Pancreas (tissue), 10 donors: Measurements from ENCODE around the gene MIB2. TPM values are rescaled to one million over a fixed set of nuclear protein-coding genes. Genes with fewer than 3 reads are reported as not detected.
"Not testable (repeated sequence)": the region's sequence is repeated elsewhere in the genome, so short reads cannot be mapped to it uniquely, and the experiment has no call there.

Experiments used
- ATAC-seq, 4 donors: fragments of 200-7000 bp; cut with Tn5 transposase; one replicate each; pipeline versions ENCODE4 v1.8.0 to v1.9.1; 2020; ENCODE audit warnings: mild to moderate bottlenecking in 4 of 4, moderate library complexity in 4 of 4
- DNase-seq, 6 donors: peaks; one replicate each; pipeline ENCODE4 v3.0.0-alpha.2; 2020
- FAIRE-seq: peaks from 2 replicates; lab custom pipeline; 2012; peaks lifted over from hg19 to GRCh38; lab: Jason Lieb, UNC
- H3K27ac ChIP-seq, 4 donors: fragments of 200-600 bp; sonication (generic); 1 replicate in 3 of 4; 2 replicates in 1 of 4; pipeline versions ENCODE4 v1.5.0 to v1.8.0; 2020
- H3K27me3 ChIP-seq, 4 donors: fragments of 200-600 bp; one replicate each; pipeline ENCODE4 v1.8.0; 2021
- H3K36me3 ChIP-seq, 3 donors: fragments of 200-600 bp; sonication (generic) in 1 of 3; one replicate each; pipeline versions ENCODE4 v1.5.0 to v1.8.0; 2020 to 2021
- H3K4me1 ChIP-seq, 3 donors: fragments of 200-600 bp; one replicate each; pipeline ENCODE4 v1.8.0; 2021
- H3K4me3 ChIP-seq, 4 donors: fragments of 200-600 bp; sonication (generic) in 2 of 4; one replicate each; pipeline versions ENCODE4 v1.5.0 to v1.8.0; 2020 to 2021
- H3K9me3 ChIP-seq, 4 donors: fragments of 200-600 bp; one replicate each; pipeline ENCODE4 v1.8.0; 2021
- WGBS, 2 donors: extraction: QIAGEN DNeasy Blood & Tissue Kit; methylation state at CpG; one replicate each; pipeline ENCODE4 v1.1.7; 2013; 5-methylcytosine and 5-hydroxymethylcytosine counted together
- intact Hi-C, 3 donors: fragments of 100-400 bp; cut with DNase I; formaldehyde crosslinking; loops; one replicate each; pipeline versions ENCODE4 v1.11.1 to v1.14.2; 2022
- polyA plus RNA-seq, 2 donors: library from polyadenylated mRNA; stranded (reverse); fragments of 200-250 nt; gene quantifications; one replicate each; pipeline ENCODE4 v1.2.3, GENCODE V29; 2013
- total RNA-seq, 6 donors: library from RNA; stranded (reverse); fragmentation: NEBNext Ultra II Directional in 4 of 6; extraction: Animal tissue kit (Norgen Biotek cat#: 25700) in 4 of 6; gene quantifications; one replicate each; pipeline versions ENCODE4 v1.2.1 to v1.2.4, GENCODE V29; 2021 to 2023
- TF ChIP-seq, protein P1 (sequence below), 4 donors: fragments of 200-600 bp; sonication (generic) in 3 of 4; IDR thresholded peaks; one replicate each; pipeline versions ENCODE4 v1.5.0 to v1.8.0; 2021; ENCODE audit warnings: antibody characterized with exemption in 4 of 4
- donor health status: healthy with polysubstance abuse.
- donor health status: DM: no; HTN: no; CAD: no; lungs with moderate emphysema.
- donor health status: DM: no; HTN: no; CAD: no.
- donor health status: control.
- donor health status: control.
- donor health status: Bipolar disorder and iron deficiency.
- donor health status: DM: yes; HTN: yes; CAD: no.
- donor health status: DM: no; HTN: no; CAD: no.
- donor health status: DM: no; HTN: no; CAD: no.
- donor health status: DM: yes; HTN: yes; CAD: no.

Gene MIB2
- total and polyA plus RNA-seq, 8 donors, result 27.4 to 253 (median 37.2) TPM

DNA sequence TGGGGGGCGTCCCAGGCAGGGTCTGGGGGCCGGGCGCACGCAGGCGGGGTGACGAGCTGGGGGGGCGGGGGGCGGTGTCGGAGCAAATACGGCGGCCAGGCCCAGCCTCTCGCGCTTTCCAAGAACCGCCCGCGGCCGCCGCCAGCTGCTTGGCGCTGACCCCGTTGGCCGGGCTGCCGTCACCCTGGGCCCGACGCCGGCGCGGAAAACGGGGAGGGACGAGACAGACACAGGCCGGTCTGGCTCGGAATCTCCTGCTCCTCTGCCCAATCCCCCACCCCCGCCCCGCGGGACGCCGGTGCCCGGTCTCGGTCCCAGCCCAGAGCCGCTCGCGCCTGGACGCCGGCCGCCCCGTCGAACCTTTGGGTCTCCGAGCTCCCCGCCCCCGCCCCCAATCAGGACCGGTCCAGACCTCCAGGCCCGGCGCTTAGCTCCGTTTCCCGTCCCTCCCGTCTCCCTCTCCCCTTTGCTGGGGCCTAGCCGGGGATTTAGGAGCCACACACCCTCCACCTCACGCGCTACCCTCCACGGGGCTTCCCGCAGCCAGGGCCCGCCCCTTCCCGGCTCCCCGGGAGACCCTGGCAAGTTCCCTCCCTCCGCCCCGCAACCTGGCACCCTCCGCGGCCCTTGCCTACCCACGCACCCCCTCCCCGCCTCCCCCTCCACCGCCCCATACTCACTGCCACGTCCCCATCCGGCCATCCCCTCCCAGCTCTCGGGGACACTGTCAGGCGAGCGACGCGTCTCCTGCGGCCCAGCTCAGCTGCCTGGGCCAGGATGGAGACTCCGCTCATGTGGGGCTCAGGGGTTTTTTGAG lies 15.9 kb downstream of the MIB2 start:
- H3K27ac ChIP-seq, result peak overlapping the region in 1 of 4 donors; percentile 44
- ATAC-seq (peak in 3 of 4 donors; percentile 23 to 27 (median 23)), FAIRE-seq (no peak), DNase-seq (peak in 4 of 6 donors; percentile 23 to 80 (median 61))
- TF ChIP-seq, protein P1, sequence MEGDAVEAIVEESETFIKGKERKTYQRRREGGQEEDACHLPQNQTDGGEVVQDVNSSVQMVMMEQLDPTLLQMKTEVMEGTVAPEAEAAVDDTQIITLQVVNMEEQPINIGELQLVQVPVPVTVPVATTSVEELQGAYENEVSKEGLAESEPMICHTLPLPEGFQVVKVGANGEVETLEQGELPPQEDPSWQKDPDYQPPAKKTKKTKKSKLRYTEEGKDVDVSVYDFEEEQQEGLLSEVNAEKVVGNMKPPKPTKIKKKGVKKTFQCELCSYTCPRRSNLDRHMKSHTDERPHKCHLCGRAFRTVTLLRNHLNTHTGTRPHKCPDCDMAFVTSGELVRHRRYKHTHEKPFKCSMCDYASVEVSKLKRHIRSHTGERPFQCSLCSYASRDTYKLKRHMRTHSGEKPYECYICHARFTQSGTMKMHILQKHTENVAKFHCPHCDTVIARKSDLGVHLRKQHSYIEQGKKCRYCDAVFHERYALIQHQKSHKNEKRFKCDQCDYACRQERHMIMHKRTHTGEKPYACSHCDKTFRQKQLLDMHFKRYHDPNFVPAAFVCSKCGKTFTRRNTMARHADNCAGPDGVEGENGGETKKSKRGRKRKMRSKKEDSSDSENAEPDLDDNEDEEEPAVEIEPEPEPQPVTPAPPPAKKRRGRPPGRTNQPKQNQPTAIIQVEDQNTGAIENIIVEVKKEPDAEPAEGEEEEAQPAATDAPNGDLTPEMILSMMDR (IDR thresholded peaks at IDR 0.05), result no peak
- H3K4me1 ChIP-seq, result no peaks in the 10 kb centered on the region
- peak overlapping the region in 1 of 4 donors; percentile 10 for H3K4me3 ChIP-seq
- H3K27me3 ChIP-seq, result no peaks in the 10 kb centered on the region
- H3K9me3 ChIP-seq, result no peaks in the 10 kb centered on the region
- peaks cover 0 to 6% (median 0%) of the 10 kb centered on the region in 3 donors for H3K36me3 ChIP-seq
- intact Hi-C loops, result no loop called here
- 27 to 28% methylated on average over 48 to 79 of the region's 79 CpGs for WGBS, 2 donors

DNA sequence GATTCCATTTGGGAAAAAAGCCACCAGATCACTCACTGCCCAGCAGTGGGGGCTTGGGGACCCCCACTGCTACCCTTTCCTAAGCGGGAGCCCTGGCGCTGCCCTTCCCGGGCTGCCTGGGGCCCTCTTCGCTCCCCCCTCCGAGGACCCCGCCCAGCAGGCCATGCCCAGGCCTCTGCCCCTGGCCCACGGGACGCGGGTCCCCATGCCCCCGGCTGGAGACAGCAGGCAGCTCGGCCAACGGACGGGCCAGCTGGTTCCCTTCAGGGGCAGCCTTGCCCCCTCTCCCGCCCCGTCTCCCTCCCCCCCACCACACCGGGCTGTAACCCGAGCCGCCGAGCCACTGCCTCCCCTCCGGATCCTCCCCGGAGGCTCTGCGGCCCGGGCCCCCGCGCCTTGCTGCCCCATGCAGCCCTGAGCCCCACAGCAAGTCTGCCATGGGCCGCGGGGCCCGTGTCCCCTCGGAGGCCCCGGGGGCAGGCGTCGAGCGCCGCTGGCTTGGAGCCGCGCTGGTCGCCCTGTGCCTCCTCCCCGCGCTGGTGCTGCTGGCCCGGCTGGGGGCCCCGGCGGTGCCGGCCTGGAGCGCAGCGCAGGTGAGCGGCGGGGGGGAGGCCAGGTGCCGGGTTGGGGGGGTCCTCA lies 16.6 kb downstream of the MIB2 start, which contains the start of gene MMP23B:
Gene MMP23B (plus strand): TSS at position 392 of the 639 bp plus-strand sequence. CDS start 46 bp downstream, at position 438.
- no peak for FAIRE-seq

DNA sequence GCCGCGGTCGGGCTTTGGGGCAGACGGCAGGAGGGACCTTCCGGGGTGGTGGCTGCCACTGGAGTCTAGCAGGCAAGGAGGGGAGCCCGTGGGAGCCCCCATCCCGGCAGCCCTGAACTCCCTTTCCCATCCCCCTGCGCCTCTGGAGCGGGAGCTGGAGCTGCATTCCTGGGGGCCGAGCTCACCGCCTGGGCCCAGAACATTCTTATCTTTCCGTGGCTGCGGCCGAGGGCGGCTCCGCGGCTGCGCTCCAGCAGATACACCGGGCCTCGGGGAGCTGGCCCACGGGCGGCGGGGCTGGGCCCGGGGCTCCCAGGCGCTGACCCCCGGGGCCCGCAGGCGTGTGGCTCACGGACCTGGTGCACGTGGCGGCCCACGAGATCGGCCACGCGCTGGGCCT lies 18.1 kb downstream of the MIB2 start:
- H3K27me3 ChIP-seq, H3K9me3 ChIP-seq, H3K4me1 ChIP-seq, H3K4me3 ChIP-seq, intact Hi-C loops, DNase-seq, H3K27ac ChIP-seq, FAIRE-seq: not testable (repeated sequence)
- peak in 2 of 4 donors; percentile 22 to 58 for ATAC-seq
- peaks cover 0 to 14% (median 7%) of the 10 kb centered on the region in 3 donors for H3K36me3 ChIP-seq
- WGBS, 2 donors, result no CpG with 5 or more reads among the region's 35 CpGs

More for the DNA sequence above, 16.6 kb downstream of the MIB2 start, which contains the start of gene MMP23B:
- H3K4me1 ChIP-seq, result no peaks in the 10 kb centered on the region
- no peaks in the 10 kb centered on the region for H3K9me3 ChIP-seq
- peak in 3 of 6 donors; percentile 37 to 77 (median 60) for DNase-seq
- intact Hi-C loops, result no loop called here
- no peak within 1 kb of the TSS for H3K4me3 ChIP-seq
- TF ChIP-seq, protein P1 (IDR thresholded peaks at IDR 0.05), result no peak
- H3K27me3 ChIP-seq, result no peaks in the 10 kb centered on the region
- peaks cover 0 to 13% (median 0%) of the 10 kb centered on the region in 3 donors for H3K36me3 ChIP-seq
- WGBS, 2 donors, result 6 to 7% methylated on average over 22 to 48 of the region's 48 CpGs
- ATAC-seq, result peak in 2 of 4 donors; percentile 11 to 12
- no peak within 1 kb of the TSS for H3K27ac ChIP-seq

DNA sequence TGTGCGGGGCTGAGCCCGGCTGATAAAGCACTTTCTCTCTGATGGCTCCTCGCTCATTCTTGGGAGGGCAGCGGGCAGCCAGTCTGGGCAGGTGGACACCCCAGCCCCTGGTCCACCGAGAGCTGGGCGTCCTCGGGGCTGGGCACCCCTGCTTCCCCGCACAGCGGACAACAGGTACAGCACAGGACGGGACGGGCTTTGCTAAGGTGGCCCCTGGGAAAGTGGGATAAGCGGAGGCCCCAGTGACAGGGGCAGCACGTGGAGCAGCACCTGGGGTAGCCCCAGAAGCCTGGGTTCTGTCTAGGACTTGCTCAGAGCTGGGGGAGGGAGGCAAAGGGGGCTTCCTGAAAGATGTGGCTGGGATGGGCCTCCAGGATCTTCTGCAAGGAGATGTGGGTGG lies 19.3 kb downstream of the MIB2 start:
- FAIRE-seq, H3K27me3 ChIP-seq, H3K4me3 ChIP-seq, intact Hi-C loops, H3K9me3 ChIP-seq, H3K27ac ChIP-seq, H3K4me1 ChIP-seq: not testable (repeated sequence)
- 86 to 89% methylated on average over 9 of the region's 13 CpGs for WGBS, 2 donors
- DNase-seq, result peak in 3 of 6 donors; percentile 14 to 58 (median 47)
- H3K36me3 ChIP-seq, result peaks cover 0 to 14% (median 7%) of the 10 kb centered on the region in 3 donors
- peak in 1 of 4 donors; percentile 3 for ATAC-seq

DNA sequence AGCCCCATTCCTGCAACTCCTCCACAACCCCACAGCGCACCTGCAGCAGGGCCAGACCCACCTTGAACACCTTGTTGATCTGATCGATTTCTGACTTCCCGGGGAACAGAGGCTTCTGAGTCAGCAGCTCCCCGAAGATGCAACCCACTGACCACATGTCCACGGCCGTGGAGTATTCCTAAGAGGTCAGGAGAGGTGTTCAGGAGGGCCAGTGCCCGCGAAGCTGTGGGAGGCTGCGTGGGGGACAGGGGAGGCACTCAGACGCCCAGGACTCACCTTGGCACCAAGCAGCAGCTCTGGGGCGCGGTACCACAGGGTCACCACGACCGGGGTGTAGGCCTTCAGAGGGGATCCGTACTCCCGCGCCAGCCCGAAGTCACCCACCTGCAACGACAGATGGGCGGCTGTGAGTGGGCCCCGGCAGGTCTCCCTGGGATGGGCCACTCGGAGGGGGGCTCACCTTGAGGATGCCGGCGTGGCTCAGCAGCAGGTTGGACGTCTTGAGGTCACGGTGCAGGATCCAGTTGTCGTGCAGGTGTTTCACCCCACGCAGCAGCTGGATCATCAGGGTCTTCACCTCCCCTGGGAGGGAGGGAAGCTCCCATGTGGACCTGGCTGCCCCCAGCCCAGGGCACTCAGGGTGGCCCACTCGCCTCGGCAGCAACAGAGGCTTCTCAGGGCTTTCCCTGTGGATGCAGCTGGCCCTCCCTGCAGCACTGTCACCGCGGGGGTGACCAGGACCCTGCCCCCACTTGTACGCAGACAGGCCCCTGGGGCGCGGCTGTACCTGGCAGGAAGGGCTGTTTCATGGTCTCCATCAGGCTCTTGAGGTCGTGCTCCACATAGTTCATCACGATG lies 21.6 kb downstream of the MIB2 start:
- peak in 3 of 6 donors; percentile 22 to 48 (median 46) for DNase-seq

DNA sequence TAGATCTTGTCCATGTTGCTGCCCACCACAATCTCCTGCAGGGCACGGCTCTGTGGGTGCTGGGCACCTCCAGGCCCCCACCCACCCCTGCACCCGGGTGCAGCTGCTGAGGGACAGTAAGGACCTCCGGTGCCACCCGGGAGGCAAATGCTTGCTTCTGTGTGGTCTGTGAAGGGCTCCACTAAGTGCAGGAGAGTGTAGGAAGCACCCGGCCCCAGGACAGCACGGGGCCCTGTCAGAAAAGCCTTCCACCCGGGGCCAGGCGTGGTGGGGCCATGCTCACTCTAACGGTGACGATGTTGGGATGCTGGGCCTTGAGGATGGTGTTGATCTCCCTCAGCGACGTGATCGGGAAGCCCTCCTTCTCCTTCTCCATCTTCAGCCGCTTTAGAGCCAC lies 22.2 kb downstream of the MIB2 start:
- H3K9me3 ChIP-seq, H3K27ac ChIP-seq, H3K4me3 ChIP-seq, H3K4me1 ChIP-seq, ATAC-seq, H3K27me3 ChIP-seq, FAIRE-seq, intact Hi-C loops: not testable (repeated sequence)
- H3K36me3 ChIP-seq, result peaks cover 0 to 14% (median 7%) of the 10 kb centered on the region in 3 donors
- peak in 3 of 6 donors; percentile 4 to 32 (median 24) for DNase-seq
- WGBS, 2 donors, result 90 to 94% methylated on average over 10 to 14 of the region's 14 CpGs

More for the DNA sequence above, 21.6 kb downstream of the MIB2 start:
- H3K9me3 ChIP-seq, intact Hi-C loops, H3K4me3 ChIP-seq, H3K27ac ChIP-seq, H3K27me3 ChIP-seq, ATAC-seq, FAIRE-seq, H3K4me1 ChIP-seq: not testable (repeated sequence)
- 92% methylated on average over 32 to 37 of the region's 37 CpGs for WGBS, 2 donors
- H3K36me3 ChIP-seq, result peaks cover 0 to 14% (median 7%) of the 10 kb centered on the region in 3 donors

DNA sequence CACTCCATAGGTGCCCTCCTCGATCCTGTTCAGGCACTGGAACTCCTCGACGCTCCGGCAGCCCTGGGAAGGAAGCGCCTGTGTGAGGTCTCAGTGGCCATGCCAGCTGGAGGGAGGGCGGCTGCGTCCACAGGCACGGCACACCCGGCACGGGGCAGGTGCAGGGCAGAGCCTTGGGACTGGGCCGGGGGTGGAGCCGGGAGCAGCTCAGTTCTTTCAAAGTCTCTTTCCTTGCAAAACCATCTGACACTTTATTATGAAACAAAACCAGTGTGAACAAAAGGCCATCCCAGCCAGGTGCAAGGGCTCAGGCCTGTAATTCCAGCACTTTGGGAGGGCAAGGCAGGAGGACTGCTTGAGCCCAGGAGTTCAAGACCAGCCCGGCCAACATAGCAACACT lies 23.2 kb downstream of the MIB2 start:
- H3K4me1 ChIP-seq, H3K27ac ChIP-seq, H3K4me3 ChIP-seq, H3K27me3 ChIP-seq, H3K9me3 ChIP-seq, intact Hi-C loops, ATAC-seq, FAIRE-seq: not testable (repeated sequence)
- 92 to 97% methylated on average over 8 to 9 of the region's 13 CpGs for WGBS, 2 donors
- DNase-seq, result peak in 3 of 6 donors; percentile 4 to 31 (median 12)
- peaks cover 0 to 14% (median 7%) of the 10 kb centered on the region in 3 donors for H3K36me3 ChIP-seq

DNA sequence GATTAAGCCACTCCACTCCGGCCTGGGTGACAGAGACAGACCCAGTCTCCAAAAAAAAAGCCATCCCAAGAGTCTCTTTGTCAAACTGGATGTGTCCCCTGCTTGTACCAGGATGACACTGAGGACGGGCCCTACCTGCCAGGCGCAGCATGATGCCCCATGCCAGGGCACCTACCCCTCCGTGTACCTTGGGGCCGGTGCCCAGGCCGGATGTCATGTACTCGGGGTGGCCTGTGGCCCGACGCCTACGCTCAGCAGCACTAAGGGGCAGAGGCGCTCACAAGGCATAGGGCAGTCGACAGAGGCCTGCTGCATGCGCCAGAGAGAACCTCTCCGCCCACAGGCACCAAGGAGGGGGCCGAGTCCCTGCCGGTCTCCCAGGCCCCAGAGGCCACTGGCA lies 24.1 kb downstream of the MIB2 start:
- H3K4me1 ChIP-seq, H3K27me3 ChIP-seq, ATAC-seq, intact Hi-C loops, H3K4me3 ChIP-seq, FAIRE-seq, H3K27ac ChIP-seq, H3K9me3 ChIP-seq: not testable (repeated sequence)
- DNase-seq, result peak in 2 of 6 donors; percentile 9 to 39
- 92 to 98% methylated on average over 16 of the region's 16 CpGs for WGBS, 2 donors
- H3K36me3 ChIP-seq, result peaks cover 0 to 14% (median 7%) of the 10 kb centered on the region in 3 donors

DNA sequence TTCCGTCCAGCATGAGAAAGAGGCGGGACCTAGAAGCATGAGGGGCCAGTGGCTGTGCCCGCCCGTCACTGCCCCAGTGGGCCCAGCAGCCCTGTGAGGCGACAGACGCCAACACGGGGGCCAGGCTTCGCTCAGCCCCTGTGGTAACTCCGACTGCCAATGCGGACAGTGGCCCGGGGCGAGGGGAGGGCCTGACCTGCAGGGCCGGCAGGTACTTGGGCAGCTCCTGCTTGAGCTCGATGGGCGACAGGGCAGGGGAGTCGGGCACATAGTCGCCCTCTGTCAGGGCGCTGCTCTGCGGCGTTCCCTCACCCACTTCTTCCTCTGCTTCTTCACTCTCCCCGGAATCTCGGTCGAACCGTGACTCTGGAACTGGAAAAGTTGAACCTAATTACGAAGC lies 24.8 kb downstream of the MIB2 start:
- peaks cover 0 to 14% (median 7%) of the 10 kb centered on the region in 3 donors for H3K36me3 ChIP-seq
- WGBS, 2 donors, result 92 to 100% methylated on average over 2 to 21 of the region's 25 CpGs
- intact Hi-C loops, H3K9me3 ChIP-seq, H3K4me1 ChIP-seq, H3K27ac ChIP-seq, FAIRE-seq, ATAC-seq, H3K4me3 ChIP-seq, H3K27me3 ChIP-seq: not testable (repeated sequence)
- peak in 2 of 6 donors; percentile 23 to 30 for DNase-seq
